Mammary epithelial cell (primary cell): Measurements from ENCODE around the gene KCNG2.

Experiments used
- EZH2 ChIP-seq: IDR thresholded peaks from 2 replicates; pipeline ENCODE4 v1.6.1; 2012; ENCODE audit warnings: low read length, inconsistent platforms, borderline replicate concordance
- TF ChIP-seq, protein P1 (sequence below), 2 donors: IDR thresholded peaks in 1 of 2; conservative IDR thresholded peaks in 1 of 2; 2 replicates each; pipeline ENCODE4 v1.5.1; 2011 to 2012; ENCODE audit warnings: inconsistent platforms in 2 of 2, low read length in 2 of 2, mild to moderate bottlenecking in 2 of 2, control low read depth in 1 of 2, low read depth in 1 of 2; ENCODE audit not compliant: insufficient read depth in 1 of 2; ENCODE audit errors: extremely low read depth in 1 of 2

DNA sequence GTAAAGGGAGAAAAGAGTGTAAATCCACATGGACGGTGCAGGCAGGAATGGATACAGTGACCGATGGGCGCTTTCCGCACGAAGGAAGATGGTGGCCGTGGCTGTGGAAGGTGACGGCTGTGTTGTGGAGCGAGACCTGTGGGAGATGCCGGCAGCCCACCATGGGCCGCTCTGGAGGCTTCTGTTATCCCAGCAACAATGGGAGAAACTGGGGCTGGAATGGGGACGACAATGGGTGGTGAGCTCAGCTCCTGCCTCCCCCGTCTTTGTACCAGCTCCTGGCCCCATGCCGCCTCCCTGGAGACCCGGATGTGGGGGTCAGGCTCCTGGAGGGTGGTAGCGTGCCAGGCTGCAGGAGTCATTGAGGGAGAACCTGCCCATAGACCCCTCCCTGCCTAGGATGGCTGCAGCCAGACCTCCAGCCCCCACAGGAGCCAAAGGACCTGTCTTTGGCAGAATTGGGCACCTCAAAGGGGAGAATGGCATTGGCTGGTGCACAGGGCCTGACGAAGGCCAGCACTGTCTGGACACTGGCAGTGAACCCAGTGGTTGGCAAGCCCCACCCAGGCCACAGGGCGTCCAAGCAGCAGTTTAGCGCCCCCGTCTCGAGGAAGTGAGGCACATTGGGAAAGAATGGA lies 81.1 kb downstream of the KCNG2 start:
- TF ChIP-seq, protein P1, sequence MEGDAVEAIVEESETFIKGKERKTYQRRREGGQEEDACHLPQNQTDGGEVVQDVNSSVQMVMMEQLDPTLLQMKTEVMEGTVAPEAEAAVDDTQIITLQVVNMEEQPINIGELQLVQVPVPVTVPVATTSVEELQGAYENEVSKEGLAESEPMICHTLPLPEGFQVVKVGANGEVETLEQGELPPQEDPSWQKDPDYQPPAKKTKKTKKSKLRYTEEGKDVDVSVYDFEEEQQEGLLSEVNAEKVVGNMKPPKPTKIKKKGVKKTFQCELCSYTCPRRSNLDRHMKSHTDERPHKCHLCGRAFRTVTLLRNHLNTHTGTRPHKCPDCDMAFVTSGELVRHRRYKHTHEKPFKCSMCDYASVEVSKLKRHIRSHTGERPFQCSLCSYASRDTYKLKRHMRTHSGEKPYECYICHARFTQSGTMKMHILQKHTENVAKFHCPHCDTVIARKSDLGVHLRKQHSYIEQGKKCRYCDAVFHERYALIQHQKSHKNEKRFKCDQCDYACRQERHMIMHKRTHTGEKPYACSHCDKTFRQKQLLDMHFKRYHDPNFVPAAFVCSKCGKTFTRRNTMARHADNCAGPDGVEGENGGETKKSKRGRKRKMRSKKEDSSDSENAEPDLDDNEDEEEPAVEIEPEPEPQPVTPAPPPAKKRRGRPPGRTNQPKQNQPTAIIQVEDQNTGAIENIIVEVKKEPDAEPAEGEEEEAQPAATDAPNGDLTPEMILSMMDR (conservative IDR thresholded peaks at IDR 0.05 in 1 of 2, IDR thresholded peaks at IDR 0.05 in 1 of 2; ENCODE audit: extremely low read depth in 1 of 2, insufficient read depth in 1 of 2, low read depth in 1 of 2, low read length in 2 of 2): no peak
- TF ChIP-seq EZH2: no peak
